Mesendoderm (in vitro differentiated cells): ENCODE data around the gene EDN3.

Experiments used
- DNase-seq: peaks from one replicate; pipeline ENCODE4 v3.0.0; 2013
- H2AK5ac ChIP-seq: 2 replicates; pipeline ENCODE4 v1.6.1; 2013; ENCODE audit warnings: low read length, inconsistent platforms
- H2BK120ac ChIP-seq: 2 replicates; pipeline ENCODE4 v1.6.1; 2013; ENCODE audit warnings: low read depth, mild to moderate bottlenecking, low read length, moderate library complexity, mixed read lengths
- H2BK15ac ChIP-seq: replicated peaks from 2 replicates; pipeline ENCODE4 v1.6.1; 2013; ENCODE audit warnings: low read depth, mild to moderate bottlenecking, moderate library complexity
- H2BK5ac ChIP-seq: 2 replicates; pipeline ENCODE4 v1.6.1; 2013; ENCODE audit warnings: low read length, inconsistent platforms
- H3K18ac ChIP-seq: 2 replicates; pipeline ENCODE4 v1.6.1; 2013; ENCODE audit warnings: mild to moderate bottlenecking, low read length, mixed read lengths
- H3K23ac ChIP-seq: one replicate; pipeline ENCODE4 v1.6.1; 2013; ENCODE audit warnings: low read length
- H3K27ac ChIP-seq: 2 replicates; pipeline ENCODE4 v1.5.1; 2013; ENCODE audit warnings: low read depth, mild to moderate bottlenecking, inconsistent platforms, low read length, moderate library complexity
- H3K27me3 ChIP-seq: 2 replicates; pipeline ENCODE4 v1.6.1; 2013; ENCODE audit warnings: low read length, control low read depth, mild to moderate bottlenecking, inconsistent platforms; ENCODE audit not compliant: insufficient read depth, poor library complexity
- H3K36me3 ChIP-seq: 2 replicates; pipeline ENCODE4 v1.6.1; 2013; ENCODE audit warnings: low read length, inconsistent platforms; ENCODE audit not compliant: control insufficient read depth, insufficient read depth
- H3K4ac ChIP-seq: one replicate; pipeline ENCODE4 v1.6.1; 2013; ENCODE audit warnings: low read depth, mild to moderate bottlenecking, low read length, moderate library complexity
- H3K4me1 ChIP-seq: 2 replicates; pipeline ENCODE4 v1.6.1; 2013; ENCODE audit warnings: low read depth, low read length, inconsistent platforms; ENCODE audit not compliant: control insufficient read depth
- H3K4me2 ChIP-seq: 2 replicates; pipeline ENCODE4 v1.6.1; 2013; ENCODE audit warnings: low read length
- H3K4me3 ChIP-seq: 2 replicates; pipeline ENCODE4 v1.5.1; 2013; ENCODE audit warnings: mild to moderate bottlenecking, low read length
- H3K56ac ChIP-seq: one replicate; pipeline ENCODE4 v1.6.1; 2013; ENCODE audit warnings: low read length
- H3K79me1 ChIP-seq: 2 replicates; pipeline ENCODE4 v1.6.1; 2013; ENCODE audit warnings: low read length, inconsistent platforms
- H3K79me2 ChIP-seq: 2 replicates; pipeline ENCODE4 v1.6.1; 2013; ENCODE audit warnings: mild to moderate bottlenecking, low read length; ENCODE audit not compliant: control insufficient read depth, insufficient read depth
- H3K9ac ChIP-seq: 2 replicates; pipeline ENCODE4 v1.6.1; 2013; ENCODE audit warnings: low read length, inconsistent platforms
- H4K5ac ChIP-seq: one replicate; pipeline ENCODE4 v1.6.1; 2013; ENCODE audit warnings: low read length
- H4K8ac ChIP-seq: one replicate; pipeline ENCODE4 v1.6.1; 2013; ENCODE audit warnings: low read depth, mild to moderate bottlenecking, control low read depth, low read length, moderate library complexity
- WGBS: extraction: QIAGEN DNeasy Blood & Tissue Kit; methylation state at CpG from one replicate; pipeline ENCODE4 v1.1.7; 2013; ENCODE audit warnings: low lambda C conversion rate, missing lambda C conversion rate; ENCODE audit not compliant: insufficient coverage; ENCODE audit errors: extremely low coverage; 5-methylcytosine and 5-hydroxymethylcytosine counted together

Gene EDN3

DNA sequence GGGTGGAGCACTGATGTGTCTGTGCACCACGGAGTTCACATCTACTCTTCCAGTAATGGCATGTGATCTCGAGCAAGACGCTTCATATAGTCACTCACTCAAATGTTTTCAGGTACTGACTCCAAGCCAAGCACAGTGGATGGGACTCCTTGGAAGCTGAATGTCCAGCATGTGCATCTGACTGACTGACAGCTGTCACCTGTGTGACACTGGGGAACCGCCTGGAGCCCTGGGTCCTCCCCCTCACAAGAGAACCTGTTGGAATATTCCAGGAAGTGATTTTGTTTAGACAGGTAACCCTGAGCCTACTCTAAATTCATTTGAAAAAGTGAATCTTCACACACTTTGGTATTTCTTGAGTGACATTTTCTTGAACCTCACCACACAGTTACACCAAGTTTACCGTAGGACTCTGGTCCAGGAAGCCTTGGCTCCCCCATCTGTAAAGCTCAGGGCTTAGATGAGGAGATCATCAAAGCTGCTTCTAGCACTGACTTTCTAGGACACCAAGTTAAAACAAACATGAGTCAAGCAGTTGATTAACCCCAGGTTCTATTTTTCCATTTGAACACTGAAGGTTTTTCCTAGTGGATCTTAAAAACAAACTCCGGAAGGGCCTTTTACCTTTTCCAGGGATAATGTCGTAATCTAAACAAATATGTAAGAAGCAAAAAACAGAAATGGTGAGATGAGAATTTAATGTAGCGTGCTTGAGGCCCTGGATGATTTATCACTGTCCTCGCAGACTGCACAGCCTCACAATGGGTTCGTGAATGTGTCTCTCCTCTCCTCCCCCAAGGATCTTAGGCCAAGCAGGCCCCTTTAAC lies 50.1 kb downstream of the EDN3 start:
- Histone ChIP-seq H3K36me3 (no peaks in the 10 kb centered on the region), H3K4me3 (no peak overlapping the region), H3K79me1 (no peaks in the 10 kb centered on the region), H2BK5ac (no peak overlapping the region), H4K5ac (no peak overlapping the region), H2BK120ac (no peak overlapping the region), H3K4ac (no peak overlapping the region), H2AK5ac (no peak overlapping the region), H3K79me2 (no peaks in the 10 kb centered on the region), H3K56ac (no peak overlapping the region), H3K27me3 (no peaks in the 10 kb centered on the region), H3K9ac (no peak overlapping the region), H3K4me1 (no peaks in the 10 kb centered on the region), H4K8ac (no peak overlapping the region), H2BK15ac (no peak overlapping the region), H3K27ac (no peak overlapping the region), H3K4me2 (no peak overlapping the region), H3K23ac (no peak overlapping the region), H3K18ac (no peak overlapping the region)
- no peak for DNase-seq
- no CpG with 5 or more reads among the region's 10 CpGs for WGBS

GRCh38 chr20:59351157-59352040 lies 51.0 kb downstream of the EDN3 start:
- Histone ChIP-seq H3K79me2 (no peaks in the 10 kb centered on the region), H2AK5ac (no peak overlapping the region), H3K4me2 (no peak overlapping the region), H3K27ac (no peak overlapping the region), H2BK15ac (no peak overlapping the region), H3K4ac (no peak overlapping the region), H3K79me1 (no peaks in the 10 kb centered on the region), H3K36me3 (no peaks in the 10 kb centered on the region), H3K27me3 (no peaks in the 10 kb centered on the region), H4K5ac (no peak overlapping the region), H2BK5ac (no peak overlapping the region), H3K18ac (no peak overlapping the region), H3K4me1 (no peaks in the 10 kb centered on the region), H3K9ac (no peak overlapping the region), H2BK120ac (no peak overlapping the region), H4K8ac (no peak overlapping the region), H3K56ac (no peak overlapping the region), H3K23ac (no peak overlapping the region), H3K4me3 (no peak overlapping the region)
- WGBS = 100% methylated on average over 1 of the region's 10 CpGs
- DNase-seq = no peak

GRCh38 chr20:59352541-59352940 lies 52.1 kb downstream of the EDN3 start:
- Histone ChIP-seq H3K18ac (no peak overlapping the region), H2BK15ac (no peak overlapping the region), H3K56ac (no peak overlapping the region), H3K4me1 (no peaks in the 10 kb centered on the region), H3K9ac (no peak overlapping the region), H3K23ac (no peak overlapping the region), H2AK5ac (no peak overlapping the region), H3K4ac (no peak overlapping the region), H3K4me3 (no peak overlapping the region), H3K4me2 (no peak overlapping the region), H3K36me3 (no peaks in the 10 kb centered on the region), H3K79me1 (no peaks in the 10 kb centered on the region), H4K8ac (no peak overlapping the region), H3K27ac (no peak overlapping the region), H3K27me3 (no peaks in the 10 kb centered on the region), H4K5ac (no peak overlapping the region), H2BK5ac (no peak overlapping the region), H2BK120ac (no peak overlapping the region), H3K79me2 (no peaks in the 10 kb centered on the region)
- DNase-seq = no peak
- no CpG with 5 or more reads among the region's 4 CpGs for WGBS

- Histone ChIP-seq H4K8ac (no peak overlapping the region), H2BK5ac (no peak overlapping the region), H3K18ac (no peak overlapping the region), H3K4me1 (no peaks in the 10 kb centered on the region), H3K4ac (no peak overlapping the region), H3K56ac (no peak overlapping the region), H2AK5ac (no peak overlapping the region), H3K79me2 (no peaks in the 10 kb centered on the region), H3K27ac (no peak overlapping the region), H3K9ac (no peak overlapping the region), H3K4me2 (no peak overlapping the region), H3K4me3 (no peak overlapping the region), H2BK120ac (no peak overlapping the region), H3K27me3 (no peaks in the 10 kb centered on the region), H3K36me3 (no peaks in the 10 kb centered on the region), H3K23ac (no peak overlapping the region), H4K5ac (no peak overlapping the region), H2BK15ac (no peak overlapping the region), H3K79me1 (no peaks in the 10 kb centered on the region)
- WGBS = no CpG with 5 or more reads among the region's 9 CpGs
- DNase-seq = no peak
These were observed 52.6 kb downstream of the EDN3 start for GRCh38 chr20:59352990-59353389.

DNA sequence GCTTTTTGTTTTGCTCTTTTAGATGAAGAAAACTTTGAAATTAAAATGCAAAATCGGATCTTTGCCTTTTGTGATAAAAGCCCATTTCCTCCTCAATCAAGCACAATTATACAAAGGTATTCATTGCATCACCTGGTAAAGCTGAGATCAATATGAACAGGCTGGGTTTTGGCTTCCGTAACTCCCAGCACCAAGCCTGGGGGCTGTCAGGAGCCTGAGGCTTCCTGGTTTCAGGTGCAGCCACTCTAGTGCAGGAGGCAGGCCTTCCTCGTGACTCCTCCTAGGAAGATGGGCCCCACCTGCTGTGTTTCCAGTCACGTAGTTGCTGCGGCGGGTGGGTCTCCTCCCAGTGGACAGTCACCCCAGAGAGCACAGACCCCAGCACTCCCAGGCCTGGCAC lies 54.0 kb downstream of the EDN3 start:
- no peak overlapping the region for H2BK15ac ChIP-seq
- H3K56ac ChIP-seq = no peak overlapping the region
- no peak overlapping the region for H3K18ac ChIP-seq
- no peaks in the 10 kb centered on the region for H3K4me1 ChIP-seq
- H3K4me2 ChIP-seq = no peak overlapping the region
- H3K9ac ChIP-seq = no peak overlapping the region
- no peak overlapping the region for H4K8ac ChIP-seq
- DNase-seq = no peak
- H3K4ac ChIP-seq = no peak overlapping the region
- no peaks in the 10 kb centered on the region for H3K79me1 ChIP-seq
- no peak overlapping the region for H3K23ac ChIP-seq
- no peak overlapping the region for H3K4me3 ChIP-seq
- H3K27me3 ChIP-seq = no peaks in the 10 kb centered on the region
- H2BK120ac ChIP-seq = no peak overlapping the region
- no peak overlapping the region for H4K5ac ChIP-seq
- no peaks in the 10 kb centered on the region for H3K79me2 ChIP-seq
- H3K36me3 ChIP-seq = no peaks in the 10 kb centered on the region
- H2AK5ac ChIP-seq = no peak overlapping the region
- no CpG with 5 or more reads among the region's 6 CpGs for WGBS
- H3K27ac ChIP-seq = no peak overlapping the region
- no peak overlapping the region for H2BK5ac ChIP-seq
